Breast epithelium (tissue), 4 donors: ENCODE data around the gene PNPT1. TPM values are rescaled to one million over a fixed set of nuclear protein-coding genes. Genes with fewer than 3 reads are reported as not detected.
"Not testable (repeated sequence)": the region's sequence is repeated elsewhere in the genome, so short reads cannot be mapped to it uniquely, and the experiment has no call there.

ENCODE experiments used
- DNase-seq, 2 donors: peaks; one replicate each; pipeline ENCODE4 v3.0.0-alpha.2; 2019; ENCODE audit warnings: low spot score in 2 of 2
- H3K27ac ChIP-seq, 2 donors: fragments of 200-600 bp; sonication (generic) in 1 of 2; one replicate each; pipeline ENCODE4 v1.5.1; 2016 to 2019; ENCODE audit warnings: mild to moderate bottlenecking in 1 of 2
- H3K27me3 ChIP-seq, 2 donors: fragments of 200-600 bp; sonication (generic) in 1 of 2; one replicate each; pipeline versions ENCODE4 v1.5.1 to v1.6.0; 2017 to 2019; ENCODE audit warnings: control low read depth in 1 of 2, mild to moderate bottlenecking in 1 of 2
- H3K36me3 ChIP-seq: fragments of 200-600 bp; one replicate; pipeline ENCODE4 v1.5.1; 2019
- H3K4me1 ChIP-seq, 2 donors: fragments of 200-600 bp; sonication (generic); one replicate each; pipeline ENCODE4 v1.5.1; 2016 to 2019; ENCODE audit warnings: control low read depth in 1 of 2
- H3K4me3 ChIP-seq, 3 donors: fragments of 200-600 bp; sonication (generic); 1 replicate in 2 of 3; 2 replicates in 1 of 3; pipeline ENCODE4 v1.5.1; 2016 to 2019; ENCODE audit warnings: mild to moderate bottlenecking in 3 of 3, moderate library complexity in 2 of 3
- H3K9me3 ChIP-seq, 2 donors: fragments of 200-600 bp; sonication (generic) in 1 of 2; one replicate each; pipeline ENCODE4 v1.5.1; 2016 to 2019; ENCODE audit warnings: control low read depth in 1 of 2
- POLR2A ChIP-seq: fragments of 450-650 bp; IDR thresholded peaks from one replicate; pipeline ENCODE4 v1.6.1; 2016; ENCODE audit warnings: antibody characterized with exemption, mild to moderate bottlenecking, moderate library complexity
- POLR2AphosphoS5 ChIP-seq, 3 donors: sonication (generic); formaldehyde crosslinking; IDR thresholded peaks; one replicate each; pipeline ENCODE4 v1.6.1; 2017; ENCODE audit warnings: antibody characterized with exemption in 3 of 3
- intact Hi-C: fragments of 100-400 bp; cut with DNase I; formaldehyde crosslinking; loops from one replicate; pipeline ENCODE4 v1.15.1; 2023; ENCODE audit warnings: low total_unique reads
- total RNA-seq, 3 donors: library from RNA; depleted of rRNA; stranded (reverse); fragments of >200 nt; gene quantifications; one replicate each; pipeline ENCODE4 v1.1.0, GENCODE V29; 2016
- TF ChIP-seq, protein P1 (sequence below), 3 donors: fragments of 450-650 bp; IDR thresholded peaks; one replicate each; pipeline ENCODE4 v1.5.1; 2016 to 2017; ENCODE audit warnings: antibody characterized with exemption in 3 of 3, mild to moderate bottlenecking in 3 of 3, moderate library complexity in 3 of 3

The PNPT1 gene
- total RNA-seq, 3 donors from 2014 or later, result 11.5 to 24.9 (median 21.8) TPM

DNA sequence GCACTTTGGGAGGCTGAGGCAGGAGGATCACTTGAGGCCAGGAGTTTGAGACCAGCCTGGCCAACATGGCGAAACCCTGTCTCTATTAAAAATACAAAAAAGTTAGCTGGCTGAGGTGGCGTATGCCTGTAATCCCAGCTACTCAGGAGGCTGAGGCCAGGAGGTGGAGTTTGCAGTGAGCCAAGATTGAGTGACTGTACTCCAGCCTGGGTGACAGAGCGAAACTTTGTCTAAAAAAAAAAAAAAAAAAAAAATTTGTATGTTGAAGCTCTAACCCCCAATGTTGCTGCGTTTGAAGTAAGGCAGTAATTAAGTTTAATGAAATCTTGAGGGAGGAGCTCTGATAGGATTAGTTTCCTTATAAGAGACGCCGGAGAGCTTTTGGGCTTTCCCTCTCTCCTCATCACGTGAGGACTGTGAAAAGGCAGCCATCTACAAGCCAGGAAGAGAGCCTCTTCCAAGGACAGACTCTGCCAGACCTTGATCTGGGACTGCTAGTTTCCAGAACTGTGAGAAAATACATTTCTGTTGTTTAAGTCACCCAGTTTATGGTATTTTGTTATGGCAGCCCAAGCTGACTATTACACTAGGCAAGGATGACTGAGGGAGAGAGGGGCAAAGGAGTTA, 11.5 kb upstream of the PNPT1 start:
- intact Hi-C loops, result no loop called here
- H3K4me1 ChIP-seq, result no peaks in the 10 kb centered on the region
- TF ChIP-seq, protein P1, sequence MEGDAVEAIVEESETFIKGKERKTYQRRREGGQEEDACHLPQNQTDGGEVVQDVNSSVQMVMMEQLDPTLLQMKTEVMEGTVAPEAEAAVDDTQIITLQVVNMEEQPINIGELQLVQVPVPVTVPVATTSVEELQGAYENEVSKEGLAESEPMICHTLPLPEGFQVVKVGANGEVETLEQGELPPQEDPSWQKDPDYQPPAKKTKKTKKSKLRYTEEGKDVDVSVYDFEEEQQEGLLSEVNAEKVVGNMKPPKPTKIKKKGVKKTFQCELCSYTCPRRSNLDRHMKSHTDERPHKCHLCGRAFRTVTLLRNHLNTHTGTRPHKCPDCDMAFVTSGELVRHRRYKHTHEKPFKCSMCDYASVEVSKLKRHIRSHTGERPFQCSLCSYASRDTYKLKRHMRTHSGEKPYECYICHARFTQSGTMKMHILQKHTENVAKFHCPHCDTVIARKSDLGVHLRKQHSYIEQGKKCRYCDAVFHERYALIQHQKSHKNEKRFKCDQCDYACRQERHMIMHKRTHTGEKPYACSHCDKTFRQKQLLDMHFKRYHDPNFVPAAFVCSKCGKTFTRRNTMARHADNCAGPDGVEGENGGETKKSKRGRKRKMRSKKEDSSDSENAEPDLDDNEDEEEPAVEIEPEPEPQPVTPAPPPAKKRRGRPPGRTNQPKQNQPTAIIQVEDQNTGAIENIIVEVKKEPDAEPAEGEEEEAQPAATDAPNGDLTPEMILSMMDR (IDR thresholded peaks at IDR 0.05), result no peak
- no peak for TF ChIP-seq POLR2A
- TF ChIP-seq POLR2AphosphoS5 (IDR thresholded peaks at IDR 0.05), result no peak
- H3K27me3 ChIP-seq, result peaks cover 0 to 3% of the 10 kb centered on the region in 2 donors
- H3K36me3 ChIP-seq, result no peaks in the 10 kb centered on the region
- DNase-seq, result no peak
- H3K4me3 ChIP-seq, result no peak overlapping the region
- H3K9me3 ChIP-seq, result no peaks in the 10 kb centered on the region
- H3K27ac ChIP-seq, result no peak overlapping the region

DNA sequence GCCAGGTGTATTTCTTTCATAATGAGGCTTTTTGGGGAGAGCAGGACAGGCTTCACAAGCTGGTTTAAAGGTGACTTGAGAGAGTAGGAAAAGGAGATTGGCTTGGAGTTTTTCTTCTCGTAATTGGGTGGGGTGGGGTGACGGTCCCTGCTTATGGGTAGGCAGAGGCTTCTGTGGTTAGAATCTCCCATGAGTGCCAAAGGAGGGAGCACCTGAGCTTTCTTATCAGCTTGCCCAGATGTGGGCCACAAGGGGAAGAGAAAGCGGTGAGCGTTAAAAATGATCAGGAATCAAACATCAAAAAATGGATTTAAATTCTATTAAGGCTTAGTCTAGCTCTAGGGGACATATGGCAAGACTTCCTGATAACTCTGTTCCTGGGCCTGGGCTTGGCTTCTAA, 9.7 kb upstream of the PNPT1 start:
- H3K36me3 ChIP-seq, result no peaks in the 10 kb centered on the region
- H3K4me1 ChIP-seq, result no peaks in the 10 kb centered on the region
- H3K9me3 ChIP-seq, result no peaks in the 10 kb centered on the region
- H3K4me3 ChIP-seq, result no peak overlapping the region
- no peak overlapping the region for H3K27ac ChIP-seq
- TF ChIP-seq POLR2A, result no peak
- intact Hi-C loops, result no loop called here
- no peak for DNase-seq
- H3K27me3 ChIP-seq, result peaks cover 0 to 3% of the 10 kb centered on the region in 2 donors

DNA sequence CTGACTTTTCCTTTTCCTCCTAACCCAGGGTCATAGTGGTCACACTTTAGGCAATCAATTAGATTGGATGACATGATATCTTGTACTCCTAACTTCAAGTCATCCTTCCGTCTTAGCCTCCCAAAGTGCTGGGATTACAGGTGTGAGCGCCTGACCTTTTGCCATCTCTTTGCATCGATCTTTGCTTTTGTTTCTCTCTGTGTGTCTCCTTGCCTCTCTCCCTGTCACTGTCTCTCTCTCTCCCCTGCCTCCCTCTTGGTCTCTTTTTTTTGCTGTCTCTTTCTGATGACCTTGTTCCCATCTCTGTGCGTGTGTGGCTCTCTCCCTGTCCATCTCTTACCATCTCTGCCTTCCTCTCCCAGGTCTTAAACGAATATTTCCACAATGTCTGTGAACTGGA, 904 bp downstream of the PNPT1 start:
- H3K27ac ChIP-seq, H3K27me3 ChIP-seq, intact Hi-C loops, DNase-seq, H3K36me3 ChIP-seq, H3K9me3 ChIP-seq, H3K4me1 ChIP-seq: not testable (repeated sequence)
- peak overlapping the region; percentile 56 to 83 (median 65) for H3K4me3 ChIP-seq

DNA sequence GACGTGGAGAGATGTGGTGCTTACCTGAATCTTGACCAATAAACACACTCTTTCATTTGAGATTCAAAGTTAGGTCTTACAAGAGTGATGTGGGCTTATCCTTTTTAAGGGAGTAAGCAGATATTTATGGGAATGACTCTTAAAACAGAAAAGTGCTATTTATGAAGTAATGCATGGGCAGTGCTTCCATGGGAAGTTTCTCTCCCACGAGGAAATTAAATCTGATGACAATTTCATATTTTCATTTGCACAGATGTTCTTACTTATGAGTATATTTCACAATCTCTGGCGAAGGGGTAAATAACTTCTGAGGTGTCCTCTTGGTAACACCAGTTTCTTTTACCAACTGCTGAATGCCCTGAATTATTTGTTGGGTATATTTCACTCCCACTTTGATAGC, 21.0 kb downstream of the PNPT1 start:
- Histone ChIP-seq H3K36me3 (peaks cover 6% of the 10 kb centered on the region), H3K27me3 (no peaks in the 10 kb centered on the region), H3K9me3 (no peaks in the 10 kb centered on the region), H3K4me3 (no peak overlapping the region), H3K27ac (no peak overlapping the region), H3K4me1 (no peaks in the 10 kb centered on the region)
- TF ChIP-seq POLR2AphosphoS5 (IDR thresholded peaks at IDR 0.05) (no peak), POLR2A (no peak)
- TF ChIP-seq, protein P1 (IDR thresholded peaks at IDR 0.05), result no peak
- intact Hi-C loops, result no loop called here
- DNase-seq, result no peak

DNA sequence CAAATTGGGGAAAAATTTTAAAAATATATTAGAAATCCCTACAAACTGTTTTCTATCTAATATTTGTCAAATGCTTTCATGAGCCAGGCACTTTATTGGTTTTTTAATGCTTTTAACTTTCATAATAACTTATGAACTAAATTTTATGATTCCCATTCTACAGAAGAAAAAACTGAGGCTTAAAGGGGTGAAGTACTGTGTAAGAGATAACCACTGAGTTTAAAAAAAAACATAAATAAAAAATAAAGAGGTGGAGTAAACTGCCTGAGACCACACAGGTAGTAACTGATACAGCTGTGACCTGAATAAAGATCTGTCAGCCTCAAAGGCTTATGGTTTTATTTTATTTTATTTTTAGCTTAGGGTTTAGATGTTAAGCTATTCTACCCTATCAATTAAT, 24.7 kb downstream of the PNPT1 start:
- intact Hi-C loops, result no loop called here

DNA sequence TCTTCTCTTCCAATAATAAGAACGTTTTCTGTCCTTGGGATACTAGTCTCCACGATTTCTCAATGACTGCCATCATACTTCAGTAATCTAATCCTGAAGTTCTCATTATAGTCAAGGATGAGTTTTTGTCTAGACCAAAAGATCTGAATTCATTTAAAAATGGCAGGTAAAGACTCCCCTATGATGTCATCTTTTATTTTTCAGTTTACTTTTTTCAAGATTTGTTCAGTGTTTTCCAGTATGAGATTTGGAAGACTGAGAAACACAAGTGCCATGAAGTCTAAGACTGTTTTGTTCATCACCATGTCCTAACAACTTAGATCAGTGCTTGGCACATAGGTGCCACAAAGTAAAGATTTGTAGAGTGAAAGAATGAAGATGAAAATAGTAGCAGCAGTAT, 40.4 kb downstream of the PNPT1 start:
- Histone ChIP-seq H3K4me1 (no peaks in the 10 kb centered on the region), H3K4me3 (no peak overlapping the region), H3K9me3 (no peaks in the 10 kb centered on the region), H3K27ac (no peak overlapping the region), H3K27me3 (no peaks in the 10 kb centered on the region), H3K36me3 (no peaks in the 10 kb centered on the region)
- no peak for DNase-seq
- intact Hi-C loops, result no loop called here
- TF ChIP-seq POLR2AphosphoS5 (IDR thresholded peaks at IDR 0.05), result no peak
- TF ChIP-seq, protein P1 (IDR thresholded peaks at IDR 0.05), result no peak
- TF ChIP-seq POLR2A, result no peak

More for the DNA sequence above, 24.7 kb downstream of the PNPT1 start:
- Histone ChIP-seq H3K4me3 (no peak overlapping the region), H3K27me3 (no peaks in the 10 kb centered on the region), H3K9me3 (no peaks in the 10 kb centered on the region), H3K27ac (no peak overlapping the region), H3K4me1 (no peaks in the 10 kb centered on the region), H3K36me3 (peaks cover 6% of the 10 kb centered on the region)
- TF ChIP-seq POLR2AphosphoS5 (IDR thresholded peaks at IDR 0.05), result no peak
- no peak for TF ChIP-seq POLR2A
- TF ChIP-seq, protein P1 (IDR thresholded peaks at IDR 0.05), result no peak
- DNase-seq, result no peak
